PC-3 (cell line): ENCODE measurements around the gene CORO6. TPM values are rescaled to one million over a fixed set of nuclear protein-coding genes. Genes with fewer than 3 reads are reported as not detected.

Experiments
- ATAC-seq: fragments of 200-7000 bp; cut with Tn5 transposase; 2 replicates; pipeline ENCODE4 v1.9.1; 2020; ENCODE audit warnings: mild to moderate bottlenecking, moderate library complexity
- BruUV-seq: library from RNA; stranded (reverse); fragments of 400-500 nt; replicated peaks from 2 replicates; lab custom pipeline; 2021; lab: Mats Ljungman, UMichigan
- CTCF ChIA-PET: fragments of 300-600 bp; sonication (Branson Sonifier 250); formaldehyde crosslinking; loops from one replicate; lab custom pipeline; 2022; ENCODE audit warnings: antibody characterized with exemption; lab: Charles Lee
- POLR2A ChIA-PET: fragments of 300-600 bp; sonication (Branson Sonifier 250); formaldehyde crosslinking; loops from one replicate; lab custom pipeline; 2022; ENCODE audit warnings: antibody characterized with exemption; ENCODE audit not compliant: unreplicated experiment; lab: Charles Lee
- DNase-seq: peaks from one replicate; pipeline ENCODE4 v3.0.0-alpha.2; 2015
- H2AFZ ChIP-seq: fragments of 300-600 bp; sonication (generic); 2 replicates; pipeline ENCODE4 v1.6.0; 2016; ENCODE audit warnings: antibody characterized with exemption, low read length
- H3F3A ChIP-seq: fragments of 300-600 bp; sonication (generic); one replicate; pipeline ENCODE4 v1.6.0; 2017; ENCODE audit warnings: antibody characterized with exemption, low read length, control low read depth, mild to moderate bottlenecking; ENCODE audit not compliant: unreplicated experiment
- H3K27ac ChIP-seq: fragments of 300-600 bp; sonication (generic); 2 replicates; pipeline ENCODE4 v1.5.1; 2016; ENCODE audit warnings: mild to moderate bottlenecking, low read length
- H3K27me3 ChIP-seq: fragments of 300-600 bp; sonication (generic); 2 replicates; pipeline ENCODE4 v1.6.1; 2016; ENCODE audit warnings: low read length, mixed read lengths
- H3K36me3 ChIP-seq: fragments of 300-600 bp; sonication (generic); 2 replicates; pipeline ENCODE4 v1.6.1; 2016; ENCODE audit warnings: low read depth, mixed run types, low read length, mixed read lengths
- H3K4me1 ChIP-seq: fragments of 300-600 bp; sonication (generic); 2 replicates; pipeline ENCODE4 v1.5.1; 2016; ENCODE audit warnings: low read length; ENCODE audit not compliant: insufficient read depth
- H3K4me2 ChIP-seq: fragments of 300-600 bp; sonication (generic); 2 replicates; pipeline ENCODE4 v1.6.0; 2016; ENCODE audit warnings: low read length
- H3K4me3 ChIP-seq: fragments of 300-600 bp; sonication (generic); 2 replicates; pipeline ENCODE4 v1.5.1; 2016; ENCODE audit warnings: mild to moderate bottlenecking, low read length, mixed read lengths
- H3K79me2 ChIP-seq: fragments of 300-600 bp; sonication (generic); 2 replicates; pipeline ENCODE4 v1.6.1; 2017; ENCODE audit warnings: low read length, mixed read lengths
- H3K9ac ChIP-seq: fragments of 300-600 bp; sonication (generic); 2 replicates; pipeline ENCODE4 v1.6.0; 2016; ENCODE audit warnings: mild to moderate bottlenecking, low read length
- H3K9me2 ChIP-seq: fragments of 300-600 bp; sonication (generic); replicated peaks from 2 replicates; pipeline ENCODE4 v1.6.1; 2016; ENCODE audit warnings: mixed run types, low read length, mixed read lengths
- H3K9me3 ChIP-seq: fragments of 300-600 bp; sonication (generic); 2 replicates; pipeline ENCODE4 v1.6.1; 2016; ENCODE audit warnings: low read length, mixed read lengths
- H4K20me1 ChIP-seq: fragments of 300-600 bp; sonication (generic); 2 replicates; pipeline ENCODE4 v1.6.1; 2016; ENCODE audit warnings: low read length, mixed read lengths
- EZH2 ChIP-seq: fragments of 300-600 bp; sonication (generic); IDR thresholded peaks from one replicate; pipeline ENCODE4 v1.6.1; 2017; ENCODE audit warnings: antibody characterized with exemption, mild to moderate bottlenecking, low read length; ENCODE audit not compliant: unreplicated experiment
- EZH2phosphoT487 ChIP-seq: fragments of 300-600 bp; sonication (generic); IDR thresholded peaks from 2 replicates; pipeline ENCODE4 v1.6.1; 2018; ENCODE audit warnings: mild to moderate bottlenecking, antibody characterized with exemption, low read length, borderline replicate concordance
- intact Hi-C: fragments of 100-400 bp; cut with micrococcal nuclease; formaldehyde crosslinking; loops from 2 replicates; pipeline ENCODE4 v1.9.0; 2023
- total RNA-seq: library from RNA; depleted of rRNA; stranded (reverse); fragments of >200 nt; gene quantifications from 2 replicates; pipeline ENCODE4 v1.2.3, GENCODE V29; 2014
- TF ChIP-seq, protein P1 (sequence below): fragments of 300-600 bp; sonication (generic); conservative IDR thresholded peaks from 2 replicates; pipeline ENCODE4 v1.5.1; 2017; ENCODE audit warnings: antibody characterized with exemption, low read depth, mild to moderate bottlenecking, low read length

The CORO6 gene
- total RNA-seq, 1 experiment from 2014 or later: 0.44 TPM

- CTCF ChIA-PET: no interaction called here
- TF ChIP-seq EZH2 (no peak), EZH2phosphoT487 (no peak)
- TF ChIP-seq, protein P1, sequence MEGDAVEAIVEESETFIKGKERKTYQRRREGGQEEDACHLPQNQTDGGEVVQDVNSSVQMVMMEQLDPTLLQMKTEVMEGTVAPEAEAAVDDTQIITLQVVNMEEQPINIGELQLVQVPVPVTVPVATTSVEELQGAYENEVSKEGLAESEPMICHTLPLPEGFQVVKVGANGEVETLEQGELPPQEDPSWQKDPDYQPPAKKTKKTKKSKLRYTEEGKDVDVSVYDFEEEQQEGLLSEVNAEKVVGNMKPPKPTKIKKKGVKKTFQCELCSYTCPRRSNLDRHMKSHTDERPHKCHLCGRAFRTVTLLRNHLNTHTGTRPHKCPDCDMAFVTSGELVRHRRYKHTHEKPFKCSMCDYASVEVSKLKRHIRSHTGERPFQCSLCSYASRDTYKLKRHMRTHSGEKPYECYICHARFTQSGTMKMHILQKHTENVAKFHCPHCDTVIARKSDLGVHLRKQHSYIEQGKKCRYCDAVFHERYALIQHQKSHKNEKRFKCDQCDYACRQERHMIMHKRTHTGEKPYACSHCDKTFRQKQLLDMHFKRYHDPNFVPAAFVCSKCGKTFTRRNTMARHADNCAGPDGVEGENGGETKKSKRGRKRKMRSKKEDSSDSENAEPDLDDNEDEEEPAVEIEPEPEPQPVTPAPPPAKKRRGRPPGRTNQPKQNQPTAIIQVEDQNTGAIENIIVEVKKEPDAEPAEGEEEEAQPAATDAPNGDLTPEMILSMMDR: no peak
Observed at GRCh38 chr17:29650396-29650795, 27.7 kb upstream of the CORO6 start.

GRCh38 chr17:29649359-29649758 is 26.6 kb upstream of the CORO6 start:
- POLR2A ChIA-PET: no interaction called here
- no peak for TF ChIP-seq EZH2
- TF ChIP-seq EZH2phosphoT487: no peak
- TF ChIP-seq, protein P1: no peak
- Histone ChIP-seq H3K4me3 (no peak overlapping the region), H2AFZ (no peak overlapping the region), H4K20me1 (no peaks in the 10 kb centered on the region), H3K79me2 (no peaks in the 10 kb centered on the region), H3K4me2 (no peak overlapping the region), H3F3A (no peaks in the 10 kb centered on the region), H3K9me2 (no peaks in the 10 kb centered on the region), H3K9me3 (no peaks in the 10 kb centered on the region), H3K36me3 (no peaks in the 10 kb centered on the region), H3K9ac (no peak overlapping the region), H3K27me3 (no peaks in the 10 kb centered on the region), H3K27ac (no peak overlapping the region), H3K4me1 (no peaks in the 10 kb centered on the region)
- BruUV-seq: no TSS peak
- ATAC-seq (no peak), DNase-seq (no peak)
- intact Hi-C loops: no loop called here
- CTCF ChIA-PET: no interaction called here

More at GRCh38 chr17:29650396-29650795, 27.7 kb upstream of the CORO6 start:
- no peaks in the 10 kb centered on the region for H3K36me3 ChIP-seq
- POLR2A ChIA-PET: no interaction called here
- no peak overlapping the region for H3K4me3 ChIP-seq
- no peaks in the 10 kb centered on the region for H4K20me1 ChIP-seq
- no peaks in the 10 kb centered on the region for H3K4me1 ChIP-seq
- no peaks in the 10 kb centered on the region for H3K9me3 ChIP-seq
- H3F3A ChIP-seq: no peaks in the 10 kb centered on the region
- no peak for ATAC-seq
- H2AFZ ChIP-seq: no peak overlapping the region
- no peak overlapping the region for H3K27ac ChIP-seq
- H3K27me3 ChIP-seq: no peaks in the 10 kb centered on the region
- no peaks in the 10 kb centered on the region for H3K79me2 ChIP-seq
- intact Hi-C loops: no loop called here
- H3K9me2 ChIP-seq: no peaks in the 10 kb centered on the region
- no peak overlapping the region for H3K4me2 ChIP-seq
- H3K9ac ChIP-seq: no peak overlapping the region
- BruUV-seq: no TSS peak
- no peak for DNase-seq

GRCh38 chr17:29648005-29648404 is 25.3 kb upstream of the CORO6 start:
- H3K27ac ChIP-seq: no peak overlapping the region
- H3K9me2 ChIP-seq: no peaks in the 10 kb centered on the region
- H3K9ac ChIP-seq: no peak overlapping the region
- no peak overlapping the region for H2AFZ ChIP-seq
- H3K79me2 ChIP-seq: no peaks in the 10 kb centered on the region
- intact Hi-C loops: no loop called here
- H3K9me3 ChIP-seq: no peaks in the 10 kb centered on the region
- H3K27me3 ChIP-seq: no peaks in the 10 kb centered on the region
- ChIA-PET POLR2A (no interaction called here), CTCF (no interaction called here)
- no peaks in the 10 kb centered on the region for H3K36me3 ChIP-seq
- H4K20me1 ChIP-seq: no peaks in the 10 kb centered on the region
- DNase-seq (no peak), ATAC-seq (no peak)
- no peaks in the 10 kb centered on the region for H3K4me1 ChIP-seq
- no peak overlapping the region for H3K4me3 ChIP-seq
- no TSS peak for BruUV-seq
- no peak for TF ChIP-seq EZH2phosphoT487
- TF ChIP-seq, protein P1: no peak
- TF ChIP-seq EZH2: no peak
- no peak overlapping the region for H3K4me2 ChIP-seq
- no peaks in the 10 kb centered on the region for H3F3A ChIP-seq
